ENCODE results near the gene MX1.

Gene MX1

GRCh38 chr21:41490330-41490729 is 64.3 kb downstream of the MX1 start:
- no peak for DNase-seq (ENCODE audit: low read depth in 3 of 3)

- no peak for DNase-seq (ENCODE audit: low read depth in 3 of 3)
Measured at GRCh38 chr21:41491412-41491811, 65.4 kb downstream of the MX1 start.

GRCh38 chr21:41494242-41494641 is 68.2 kb downstream of the MX1 start:
- DNase-seq (ENCODE audit: low read depth in 3 of 3) = no peak

GRCh38 chr21:41497008-41497407 is 71.0 kb downstream of the MX1 start:
- DNase-seq (ENCODE audit: low read depth in 3 of 3) = no peak

- no peak for DNase-seq (ENCODE audit: low read depth in 3 of 3)
Measured at GRCh38 chr21:41497788-41498187, 71.7 kb downstream of the MX1 start.

GRCh38 chr21:41499920-41500319 is 73.9 kb downstream of the MX1 start:
- DNase-seq (ENCODE audit: low read depth in 3 of 3) = no peak

GRCh38 chr21:41500363-41500762 is 74.3 kb downstream of the MX1 start:
- no peak for DNase-seq (ENCODE audit: low read depth in 3 of 3)

- DNase-seq (ENCODE audit: low read depth in 3 of 3) = no peak
Measured at GRCh38 chr21:41500931-41501381, 74.9 kb downstream of the MX1 start.

GRCh38 chr21:41501919-41502318 is 75.9 kb downstream of the MX1 start:
- no peak for DNase-seq (ENCODE audit: low read depth in 3 of 3)

- no peak for DNase-seq (ENCODE audit: low read depth in 3 of 3)
Measured at GRCh38 chr21:41503331-41503730, 77.3 kb downstream of the MX1 start.

GRCh38 chr21:41504030-41504429 is 78.0 kb downstream of the MX1 start:
- no peak for DNase-seq (ENCODE audit: low read depth in 3 of 3)

GRCh38 chr21:41506005-41506594 is 80.1 kb downstream of the MX1 start:
- DNase-seq (ENCODE audit: low read depth in 3 of 3) = no peak

- no peak for DNase-seq (ENCODE audit: low read depth in 3 of 3)
Measured at GRCh38 chr21:41506611-41507520, 80.8 kb downstream of the MX1 start.

GRCh38 chr21:41507521-41508414 is 81.7 kb downstream of the MX1 start, which contains the start of gene TMPRSS2:
Gene TMPRSS2 (minus strand): TSS chr21:41508158. CDS start chr21:41498133, 10,025 bp downstream.
- no peak for DNase-seq (ENCODE audit: low read depth in 3 of 3)

GRCh38 chr21:41508415-41509144 is 82.5 kb downstream of the MX1 start:
- no peak for DNase-seq (ENCODE audit: low read depth in 3 of 3)

All from stimulated activated CD4-positive, alpha-beta T cell treated with anti-CD3 and anti-CD28 coated beads, TNF-alpha, amount 100 ng/mL, for 24 hours (primary cell).